ENCODE measurements around the gene C2orf81.
"Not testable (repeated sequence)": the region's sequence is repeated elsewhere in the genome, so short reads cannot be mapped to it uniquely, and the experiment has no call there.

The C2orf81 gene

GRCh38 chr2:74424995-74425406 lies 3.6 kb upstream of the C2orf81 start:
- DNase-seq (ENCODE audit: low read depth) = no peak
- TF ChIP-seq CTCF (IDR thresholded peaks at IDR 0.05; ENCODE audit: low read length, missing control alignments) = no peak
- H3K4me3 ChIP-seq (replicated peaks; ENCODE audit: low read depth, low read length) = no peak overlapping the region

- no peak overlapping the region for H3K4me3 ChIP-seq (replicated peaks; ENCODE audit: low read depth, low read length)
- no peak for TF ChIP-seq CTCF (IDR thresholded peaks at IDR 0.05; ENCODE audit: low read length, missing control alignments)
- DNase-seq (ENCODE audit: low read depth) = no peak
These were observed 2.9 kb upstream of the C2orf81 start for GRCh38 chr2:74424139-74424992.

GRCh38 chr2:74423231-74424095 lies 2.0 kb upstream of the C2orf81 start:
- H3K4me3 ChIP-seq (replicated peaks; ENCODE audit: low read depth, low read length) = no peak overlapping the region
- DNase-seq (ENCODE audit: low read depth) = no peak
- TF ChIP-seq CTCF (IDR thresholded peaks at IDR 0.05; ENCODE audit: low read length, missing control alignments) = no peak

GRCh38 chr2:74420443-74421103 lies 846 bp downstream of the C2orf81 start:
- H3K4me3 ChIP-seq (replicated peaks; ENCODE audit: low read depth, low read length) = peak overlapping the region; percentile 87
- DNase-seq (ENCODE audit: low read depth) = not testable (repeated sequence)

- H3K4me3 ChIP-seq (replicated peaks; ENCODE audit: low read depth, low read length) = no peak overlapping the region
- DNase-seq (ENCODE audit: low read depth) = no peak
- no peak for TF ChIP-seq CTCF (IDR thresholded peaks at IDR 0.05; ENCODE audit: low read length, missing control alignments)
These were observed 1.4 kb downstream of the C2orf81 start for GRCh38 chr2:74420006-74420405.

- no peak for DNase-seq (ENCODE audit: low read depth)
- no peak for TF ChIP-seq CTCF (IDR thresholded peaks at IDR 0.05; ENCODE audit: low read length, missing control alignments)
- no peak overlapping the region for H3K4me3 ChIP-seq (replicated peaks; ENCODE audit: low read depth, low read length)
These were observed 2.1 kb downstream of the C2orf81 start for GRCh38 chr2:74419345-74419744.

- TF ChIP-seq CTCF (IDR thresholded peaks at IDR 0.05; ENCODE audit: low read length, missing control alignments) = no peak
These were observed 3.1 kb downstream of the C2orf81 start for GRCh38 chr2:74418312-74418711.

More at GRCh38 chr2:74418312-74418711, 3.1 kb downstream of the C2orf81 start:
- H3K4me3 ChIP-seq (replicated peaks; ENCODE audit: low read depth, low read length) = no peak overlapping the region
- DNase-seq (ENCODE audit: low read depth) = no peak

Measured in fibroblast of pulmonary artery (primary cell).